Coronary artery (tissue), 2 donors: ENCODE results near the gene STRN4.
A peak's percentile ranks its signal among the peaks of the same experiment; 100 is the strongest.

Experiments used
- DNase-seq: peaks from one replicate; pipeline ENCODE4 v3.0.0-alpha.2; 2017; ENCODE audit warnings: low spot score
- H3K27ac ChIP-seq, 2 donors: fragments of 200-600 bp; sonication (generic); one replicate each; pipeline ENCODE4 v1.5.1; 2016 to 2019
- H3K4me3 ChIP-seq: fragments of 200-600 bp; sonication (generic); 2 replicates; pipeline ENCODE4 v1.5.1; 2016; ENCODE audit warnings: mild to moderate bottlenecking, moderate library complexity
- CTCF ChIP-seq: fragments of 200-600 bp; sonication (generic); IDR thresholded peaks from one replicate; pipeline ENCODE4 v1.5.1; 2019; ENCODE audit warnings: antibody characterized with exemption

STRN4 gene

GRCh38 chr19:46753420-46754155 lies 7.3 kb upstream of the STRN4 start:
- H3K4me3 ChIP-seq, result no peak overlapping the region
- no peak for TF ChIP-seq CTCF
- no peak for DNase-seq
- no peak overlapping the region for H3K27ac ChIP-seq

GRCh38 chr19:46748325-46749109 lies 2.3 kb upstream of the STRN4 start:
- no peak overlapping the region for H3K4me3 ChIP-seq
- DNase-seq, result no peak
- peak; percentile 66 for TF ChIP-seq CTCF
- no peak overlapping the region for H3K27ac ChIP-seq

DNA sequence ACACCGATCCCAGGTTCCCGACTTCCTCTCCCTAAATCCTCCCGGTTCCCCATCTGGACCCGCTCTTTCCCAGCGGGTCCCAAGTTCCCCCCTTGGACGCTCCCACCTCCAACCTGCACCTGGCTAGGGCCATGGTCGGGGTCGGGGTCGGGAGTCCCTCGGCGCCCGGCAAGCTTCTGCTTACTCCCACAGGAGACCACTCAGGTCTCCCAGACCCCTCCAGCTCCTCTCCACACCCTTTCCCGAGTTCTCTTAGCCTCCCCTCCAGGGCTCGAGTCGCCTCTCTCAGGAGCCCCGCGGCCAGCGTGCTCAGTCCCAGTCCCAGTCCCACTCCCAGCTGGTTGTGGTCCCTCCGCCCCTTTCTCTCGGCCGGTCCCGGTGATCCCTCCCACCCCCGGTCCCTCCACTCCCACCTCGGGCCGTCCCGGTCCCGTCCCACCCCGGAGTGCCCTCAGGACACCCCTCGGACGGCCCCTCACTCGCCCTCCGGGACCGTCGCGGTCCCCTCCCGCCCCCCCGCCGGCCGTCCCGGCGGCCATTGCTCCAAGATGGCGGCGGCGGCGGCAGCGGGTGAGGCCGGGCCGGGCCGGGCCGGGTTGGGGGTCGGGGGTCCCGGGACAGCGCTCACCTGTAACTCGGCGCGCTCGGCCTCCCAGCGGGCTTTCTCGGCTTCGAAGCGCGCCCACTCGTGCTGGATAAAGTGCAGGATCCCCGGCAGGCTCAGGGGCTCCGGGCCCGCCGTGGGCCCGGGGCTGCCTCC lies 549 bp downstream of the STRN4 start, which contains the start of gene FKRP:
FKRP (plus strand) TSS at position 537 of the 760 bp plus-strand sequence. CDS start 9,394 bp downstream, outside the sequence.
- H3K4me3 ChIP-seq, result peak within 1 kb of the TSS; percentile 74
- no peak for TF ChIP-seq CTCF
- peak; percentile 78 for DNase-seq

DNA sequence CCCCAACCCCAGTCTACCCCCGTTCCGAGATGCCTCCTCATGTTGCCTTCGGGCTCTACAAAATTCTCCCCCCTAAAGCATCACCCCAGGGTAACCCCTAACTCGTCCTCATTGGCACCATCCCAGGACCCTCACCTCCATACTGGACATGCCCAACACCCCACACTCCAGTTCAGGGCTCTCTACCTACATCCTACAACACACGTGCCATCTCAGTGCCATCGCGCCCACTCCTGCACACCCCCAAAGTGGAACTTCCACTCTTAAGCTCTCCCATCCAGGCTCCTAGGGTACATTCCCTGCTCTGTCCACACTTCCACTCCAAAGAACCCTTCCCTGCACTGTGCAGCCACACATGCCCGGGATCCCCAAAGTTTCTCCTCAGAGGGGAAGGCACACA lies 1.2 kb downstream of the STRN4 start:
- H3K4me3 ChIP-seq, result peak overlapping the region; percentile 74
- H3K27ac ChIP-seq, result peak overlapping the region in 1 of 2 donors; percentile 92
- DNase-seq, result no peak
- TF ChIP-seq CTCF, result no peak

More for the DNA sequence above, 549 bp downstream of the STRN4 start, which contains the start of gene FKRP:
- H3K27ac ChIP-seq, result peak within 1 kb of the TSS; percentile 81 to 92

GRCh38 chr19:46744005-46744691 lies 2.1 kb downstream of the STRN4 start:
- no peak for DNase-seq
- Histone ChIP-seq H3K4me3 (peak overlapping the region; percentile 74), H3K27ac (no peak overlapping the region)
- no peak for TF ChIP-seq CTCF

DNA sequence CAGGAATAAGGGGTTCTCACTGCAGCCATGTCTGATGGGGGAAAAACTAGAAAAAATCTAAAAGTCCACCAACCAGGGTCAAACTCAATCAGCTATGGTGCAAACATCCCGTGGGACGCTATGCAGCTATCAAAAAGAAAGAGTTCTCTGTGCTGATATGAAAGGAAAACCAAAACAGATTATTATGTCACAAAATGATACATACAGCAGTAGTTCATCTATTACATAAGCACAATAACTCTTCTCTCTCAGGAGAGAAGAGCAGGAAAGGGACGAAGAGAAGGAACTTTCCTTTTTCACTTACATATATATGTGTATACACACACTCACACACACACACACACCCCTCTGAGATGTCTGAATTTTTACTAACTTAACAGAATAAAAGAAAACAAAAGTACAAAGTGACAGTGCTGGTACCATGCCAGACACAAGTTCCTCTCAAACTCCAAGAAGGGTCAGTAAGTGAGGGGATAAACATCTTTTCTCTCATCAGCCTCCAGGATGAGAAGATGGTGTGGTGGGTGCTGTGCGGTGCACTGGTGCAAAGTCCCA lies 3.2 kb downstream of the STRN4 start:
- no peak for TF ChIP-seq CTCF
- Histone ChIP-seq H3K4me3 (no peak overlapping the region), H3K27ac (no peak overlapping the region)
- no peak for DNase-seq
